ENCODE measurements around the gene VN1R4. TPM values are rescaled to one million over a fixed set of nuclear protein-coding genes. Genes with fewer than 3 reads are reported as not detected.

The VN1R4 gene
- polyA plus RNA-seq, 3 donors, result not detected

Other genes with a start within 250 kb of the VN1R4 start
- gene ERVV-2, start 223.0 kb downstream of the VN1R4 start, polyA plus RNA-seq (ENCODE audit: insufficient read length in 3 of 3), result under 1 TPM; 0.09 to 0.31 (median 0.13) TPM
- 10 to 100 TPM; 32.7 to 90.1 (median 64.5) TPM for gene ZNF160, start 164.3 kb downstream of the VN1R4 start, polyA plus RNA-seq (ENCODE audit: insufficient read length in 3 of 3)
- gene ZNF415, start 134.8 kb downstream of the VN1R4 start, polyA plus RNA-seq (ENCODE audit: insufficient read length in 3 of 3), result 10 to 100 TPM; 22.0 to 27.9 (median 24.5) TPM
- 10 to 100 TPM in 2 of 3 donors, 1 to 10 TPM in 1; 8.6 to 18.0 (median 13.4) TPM for gene ZNF347, start 108.7 kb downstream of the VN1R4 start, polyA plus RNA-seq (ENCODE audit: insufficient read length in 3 of 3)
- 10 to 100 TPM in 1 of 3 donors, 1 to 10 TPM in 2; 6.0 to 10.7 (median 9.7) TPM for gene ZNF665, start 74.4 kb downstream of the VN1R4 start, polyA plus RNA-seq (ENCODE audit: insufficient read length in 3 of 3)
- 10 to 100 TPM; 37.9 to 58.8 (median 55.3) TPM for gene ZNF677, start 12.8 kb downstream of the VN1R4 start, polyA plus RNA-seq (ENCODE audit: insufficient read length in 3 of 3)
- not detected for gene VN1R2, start 9.4 kb downstream of the VN1R4 start, polyA plus RNA-seq (ENCODE audit: insufficient read length in 3 of 3)
- gene ZNF845, start 66.0 kb upstream of the VN1R4 start, polyA plus RNA-seq (ENCODE audit: insufficient read length in 3 of 3), result 1 to 10 TPM; 7.7 to 9.8 (median 8.1) TPM
- 10 to 100 TPM; 10.8 to 17.7 (median 13.4) TPM for gene ZNF525, start 98.0 kb upstream of the VN1R4 start, polyA plus RNA-seq (ENCODE audit: insufficient read length in 3 of 3)
- gene ZNF765, start 127.4 kb upstream of the VN1R4 start, polyA plus RNA-seq (ENCODE audit: insufficient read length in 3 of 3), result 10 to 100 TPM in 2 of 3 donors, 1 to 10 TPM in 1; 9.5 to 17.3 (median 12.6) TPM
- gene ZNF761, start 164.3 kb upstream of the VN1R4 start, polyA plus RNA-seq (ENCODE audit: insufficient read length in 3 of 3), result 10 to 100 TPM; 11.7 to 18.9 (median 13.6) TPM
- 1 to 10 TPM; 5.7 to 8.0 (median 5.9) TPM for gene ZNF813, start 200.0 kb upstream of the VN1R4 start, polyA plus RNA-seq (ENCODE audit: insufficient read length in 3 of 3)